HCT116 (cell line): Measurements from ENCODE around the gene ZCCHC3. TPM values are rescaled to one million over a fixed set of nuclear protein-coding genes. Genes with fewer than 3 reads are reported as not detected.

Experiments used
- ATAC-seq: fragments of 200-7000 bp; cut with Tn5 transposase; 2 replicates; pipeline ENCODE4 v1.9.1; 2020; ENCODE audit warnings: mild to moderate bottlenecking, moderate library complexity
- BruUV-seq: library from RNA; stranded (reverse); fragments of 400-500 nt; replicated peaks from 2 replicates; lab custom pipeline; 2021; lab: Mats Ljungman, UMichigan
- CTCF ChIA-PET: fragments of 300-600 bp; sonication (Branson Sonifier 250); formaldehyde crosslinking; loops from one replicate; lab custom pipeline; 2021; ENCODE audit warnings: antibody characterized with exemption; lab: Charles Lee
- POLR2A ChIA-PET: fragments of 300-600, 350-600 bp; sonication (Branson Sonifier 250); formaldehyde crosslinking; loops from one replicate; lab custom pipeline; 2021; ENCODE audit warnings: antibody characterized with exemption; lab: Charles Lee
- RAD21 ChIA-PET, 2 experiments: fragments of 300-600 bp; sonication (Branson Sonifier 250); formaldehyde crosslinking; loops; one replicate each; lab custom pipeline; 2023; ENCODE audit warnings: low total read pairs in 2 of 2; ENCODE audit not compliant: uncharacterized antibody in 2 of 2, unreplicated experiment in 2 of 2, low non-redundant PET in 1 of 2; lab: Charles Lee
- DNase-seq: peaks from one replicate; pipeline ENCODE4 v3.0.0-alpha.2; 2010; ENCODE audit warnings: low read depth, low spot score
- H2AFZ ChIP-seq: fragments of 200-600 bp; shearing (Covaris generic), sonication (generic); 2 replicates; pipeline ENCODE4 v1.6.1; 2017; ENCODE audit warnings: low read depth, mixed run types, mixed read lengths, antibody characterized with exemption, low read length; ENCODE audit not compliant: poor library complexity, severe bottlenecking
- H3K27ac ChIP-seq: 2 replicates; pipeline ENCODE4 v1.5.1; 2012; ENCODE audit warnings: low read depth, low read length
- H3K27me3 ChIP-seq: fragments of 200-600 bp; sonication (generic); 2 replicates; pipeline ENCODE4 v1.6.1; 2016; ENCODE audit warnings: mixed run types, low read length, mixed read lengths; ENCODE audit not compliant: insufficient read depth
- H3K36me3 ChIP-seq, 2 experiments: fragments of 200-500 bp in 1 of 2; fragments of 200-600 bp in 1 of 2; sonication (Bioruptor generic) in 1 of 2; sonication (generic) in 1 of 2; 2 replicates each; pipeline versions ENCODE4 v1.5.1 to v1.6.1; 2014 to 2016; ENCODE audit warnings: low read length in 2 of 2, inconsistent platforms in 1 of 2, mixed read lengths in 1 of 2, mixed run types in 1 of 2; ENCODE audit not compliant: insufficient read depth in 2 of 2, control insufficient read depth in 1 of 2
- H3K4me1 ChIP-seq, 2 experiments: fragments of 200-600 bp in 1 of 2; sonication (generic) in 1 of 2; 2 replicates each; pipeline versions ENCODE4 v1.5.1 to v1.6.1; 2012 to 2017; ENCODE audit warnings: low read length in 2 of 2, inconsistent platforms in 1 of 2, mild to moderate bottlenecking in 1 of 2, mixed read lengths in 1 of 2, mixed run types in 1 of 2, moderate library complexity in 1 of 2; ENCODE audit not compliant: insufficient read depth in 2 of 2, control insufficient read depth in 1 of 2
- H3K4me2 ChIP-seq: fragments of 200-600 bp; sonication (generic); 2 replicates; pipeline ENCODE4 v1.6.1; 2017; ENCODE audit warnings: mixed run types, low read length, mixed read lengths
- H3K4me3 ChIP-seq, 2 experiments: fragments of 200-600 bp in 1 of 2; sonication (generic) in 1 of 2; replicated peaks in 1 of 2; 2 replicates each; pipeline ENCODE4 v1.5.1; 2011 to 2016; ENCODE audit warnings: low read length in 2 of 2, control low read depth in 1 of 2, low read depth in 1 of 2, mild to moderate bottlenecking in 1 of 2, mixed read lengths in 1 of 2, mixed run types in 1 of 2
- H3K79me2 ChIP-seq: fragments of 200-600 bp; sonication (generic); 2 replicates; pipeline ENCODE4 v1.6.1; 2017; ENCODE audit warnings: mild to moderate bottlenecking, mixed run types, low read length, moderate library complexity, mixed read lengths; ENCODE audit not compliant: insufficient read depth
- H3K9ac ChIP-seq: fragments of 200-600 bp; sonication (generic); 2 replicates; pipeline ENCODE4 v1.6.1; 2016; ENCODE audit warnings: low read length, mixed read lengths
- H3K9me2 ChIP-seq: fragments of 200-600 bp; sonication (generic), shearing (Covaris generic); 2 replicates; pipeline ENCODE4 v1.6.1; 2017; ENCODE audit warnings: mixed run types, mild to moderate bottlenecking, moderate library complexity; ENCODE audit not compliant: insufficient read depth
- H3K9me3 ChIP-seq, 2 experiments: fragments of 200-500 bp in 1 of 2; fragments of 200-600 bp in 1 of 2; sonication (Bioruptor generic) in 1 of 2; sonication (generic) in 1 of 2; 2 replicates each; pipeline ENCODE4 v1.6.1; 2014 to 2017; ENCODE audit warnings: low read length in 2 of 2, mixed read lengths in 2 of 2, inconsistent platforms in 1 of 2, low read depth in 1 of 2, mild to moderate bottlenecking in 1 of 2, mixed run types in 1 of 2, moderate library complexity in 1 of 2; ENCODE audit not compliant: control insufficient read depth in 1 of 2, insufficient read depth in 1 of 2
- H4K20me1 ChIP-seq: fragments of 200-600 bp; sonication (generic), shearing (Covaris generic); 2 replicates; pipeline ENCODE4 v1.6.1; 2017; ENCODE audit warnings: mixed run types, mild to moderate bottlenecking, moderate library complexity; ENCODE audit not compliant: insufficient read depth
- EGR1 ChIP-seq: IDR thresholded peaks from 2 replicates; pipeline ENCODE4 v1.6.1; 2012; ENCODE audit warnings: low read depth
- EZH2 ChIP-seq: fragments of 200-600 bp; sonication (generic); IDR thresholded peaks from 2 replicates; pipeline ENCODE4 v1.6.1; 2017; ENCODE audit warnings: antibody characterized with exemption, mixed run types
- POLR2A ChIP-seq: IDR thresholded peaks from 2 replicates; pipeline ENCODE4 v1.7.0; 2011; ENCODE audit warnings: borderline replicate concordance; ENCODE audit not compliant: insufficient read depth, insufficient read length; ENCODE audit errors: extremely low read depth
- SIN3A ChIP-seq: IDR thresholded peaks from 2 replicates; pipeline ENCODE4 v1.6.1; 2012; ENCODE audit warnings: low read depth
- intact Hi-C: fragments of 100-400 bp; cut with micrococcal nuclease; formaldehyde crosslinking; loops from 2 replicates; pipeline ENCODE4 v1.10.0; 2022
- total RNA-seq: library from RNA; stranded (reverse); gene quantifications from one replicate; pipeline ENCODE4 v1.2.1, GENCODE V29; 2021; ENCODE audit not compliant: unreplicated experiment
- TF ChIP-seq, protein P1 (sequence below): IDR thresholded peaks from 2 replicates; pipeline ENCODE4 v1.6.1; 2012
- TF ChIP-seq, protein P2 (sequence below): IDR thresholded peaks from 2 replicates; pipeline ENCODE4 v1.6.1; 2012
- TF ChIP-seq, protein P3 (sequence below), 3 experiments: fragments of 200-600 bp in 1 of 3; sonication (generic) in 1 of 3; IDR thresholded peaks in 2 of 3; conservative IDR thresholded peaks in 1 of 3; 2 replicates each; pipeline ENCODE4 v1.5.1; 2012 to 2017; ENCODE audit warnings: low read depth in 2 of 3, low read length in 2 of 3, antibody characterized with exemption in 1 of 3, borderline replicate concordance in 1 of 3, control low read depth in 1 of 3, mild to moderate bottlenecking in 1 of 3, mixed read lengths in 1 of 3, mixed run types in 1 of 3, moderate library complexity in 1 of 3; ENCODE audit not compliant: insufficient read depth in 1 of 3
- TF ChIP-seq, protein P4 (sequence below): IDR thresholded peaks from 2 replicates; pipeline ENCODE4 v1.6.1; 2012; ENCODE audit warnings: low read depth
- TF ChIP-seq, protein P5 (sequence below): IDR thresholded peaks from 2 replicates; pipeline ENCODE4 v1.6.1; 2011; ENCODE audit warnings: mild to moderate bottlenecking, low read length, moderate library complexity; ENCODE audit not compliant: insufficient replicate concordance; ENCODE audit errors: extremely low read depth

The ZCCHC3 gene
- total RNA-seq, 1 experiment from 2014 or later: 19.3 TPM

DNA sequence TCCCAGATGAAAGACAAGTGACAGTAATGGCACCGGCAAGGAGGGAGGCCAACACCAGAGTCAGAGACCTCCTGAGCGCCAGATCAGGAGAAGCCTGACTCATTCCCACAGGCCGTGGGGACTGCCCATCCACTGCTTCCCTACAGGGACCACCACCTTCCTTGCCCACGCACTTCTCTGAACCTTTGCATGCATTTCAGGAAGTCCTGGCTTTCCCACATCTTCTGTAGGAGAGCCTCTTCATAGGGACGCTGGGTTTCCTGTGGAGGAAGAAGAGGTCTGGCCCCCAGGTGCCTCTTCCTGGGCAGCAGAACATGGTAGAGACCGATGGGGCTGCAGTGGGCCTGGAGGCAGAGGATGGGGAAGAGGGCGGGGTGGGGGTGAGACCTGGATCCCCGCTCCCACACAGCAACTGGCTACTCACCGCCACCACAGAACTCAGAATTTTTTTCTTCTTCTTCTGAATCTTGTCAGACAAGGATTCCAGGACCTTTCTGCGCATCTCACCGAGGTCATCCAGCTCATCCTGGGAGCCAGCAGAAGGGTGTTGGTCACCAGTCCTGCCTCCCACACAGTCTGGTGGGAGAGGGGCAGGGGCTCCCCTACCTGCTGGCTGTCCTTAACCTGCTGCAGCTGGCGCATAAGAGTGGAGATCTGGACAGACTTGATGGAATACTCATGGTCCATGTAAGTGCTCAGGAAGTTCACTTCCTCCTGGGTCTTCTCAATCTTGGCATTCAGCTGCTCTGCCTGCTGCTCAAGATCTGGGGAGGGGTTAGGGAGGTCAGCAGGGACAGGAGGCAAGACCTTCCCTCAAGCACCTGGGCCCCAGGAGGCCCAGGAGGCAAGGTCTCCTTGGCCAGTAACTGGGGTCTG is 20.5 kb upstream of the ZCCHC3 start (continued):
- TF ChIP-seq, protein P1, sequence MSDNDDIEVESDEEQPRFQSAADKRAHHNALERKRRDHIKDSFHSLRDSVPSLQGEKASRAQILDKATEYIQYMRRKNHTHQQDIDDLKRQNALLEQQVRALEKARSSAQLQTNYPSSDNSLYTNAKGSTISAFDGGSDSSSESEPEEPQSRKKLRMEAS: no peak
- TF ChIP-seq POLR2A: no peak
- TF ChIP-seq, protein P2, sequence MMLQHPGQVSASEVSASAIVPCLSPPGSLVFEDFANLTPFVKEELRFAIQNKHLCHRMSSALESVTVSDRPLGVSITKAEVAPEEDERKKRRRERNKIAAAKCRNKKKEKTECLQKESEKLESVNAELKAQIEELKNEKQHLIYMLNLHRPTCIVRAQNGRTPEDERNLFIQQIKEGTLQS: no peak

DNA sequence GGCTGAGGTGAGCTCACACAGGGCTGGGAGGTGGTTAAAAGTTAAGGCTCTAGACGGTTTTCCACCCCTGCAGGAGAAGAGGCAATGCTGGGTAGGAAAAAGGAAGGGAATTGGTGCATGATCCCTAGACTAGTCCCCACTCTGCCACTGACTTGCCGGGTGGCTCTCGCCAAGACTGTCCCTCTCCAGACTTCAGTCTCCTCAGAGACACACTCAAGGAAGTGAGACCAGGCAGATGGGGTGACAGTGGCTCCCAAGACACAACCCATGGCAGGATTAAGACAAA is 19.9 kb upstream of the ZCCHC3 start:
- no peak for ATAC-seq
- H3K9me3 ChIP-seq: no peaks in the 10 kb centered on the region
- no peak overlapping the region for H3K4me2 ChIP-seq
- no peak overlapping the region for H3K4me3 ChIP-seq
- no peak overlapping the region for H3K27ac ChIP-seq
- ChIA-PET POLR2A (no interaction called here), CTCF (no interaction called here), RAD21 (no interaction called here)
- intact Hi-C loops: no loop called here
- no peaks in the 10 kb centered on the region for H3K27me3 ChIP-seq
- H3K9ac ChIP-seq: no peak overlapping the region
- H3K4me1 ChIP-seq: no peaks in the 10 kb centered on the region
- no peaks in the 10 kb centered on the region for H3K79me2 ChIP-seq
- H2AFZ ChIP-seq: no peak overlapping the region
- no TSS peak for BruUV-seq
- no peaks in the 10 kb centered on the region for H3K9me2 ChIP-seq
- DNase-seq: no peak
- TF ChIP-seq SIN3A: no peak
- TF ChIP-seq, protein P1: no peak
- no peak for TF ChIP-seq EGR1
- TF ChIP-seq, protein P3, sequence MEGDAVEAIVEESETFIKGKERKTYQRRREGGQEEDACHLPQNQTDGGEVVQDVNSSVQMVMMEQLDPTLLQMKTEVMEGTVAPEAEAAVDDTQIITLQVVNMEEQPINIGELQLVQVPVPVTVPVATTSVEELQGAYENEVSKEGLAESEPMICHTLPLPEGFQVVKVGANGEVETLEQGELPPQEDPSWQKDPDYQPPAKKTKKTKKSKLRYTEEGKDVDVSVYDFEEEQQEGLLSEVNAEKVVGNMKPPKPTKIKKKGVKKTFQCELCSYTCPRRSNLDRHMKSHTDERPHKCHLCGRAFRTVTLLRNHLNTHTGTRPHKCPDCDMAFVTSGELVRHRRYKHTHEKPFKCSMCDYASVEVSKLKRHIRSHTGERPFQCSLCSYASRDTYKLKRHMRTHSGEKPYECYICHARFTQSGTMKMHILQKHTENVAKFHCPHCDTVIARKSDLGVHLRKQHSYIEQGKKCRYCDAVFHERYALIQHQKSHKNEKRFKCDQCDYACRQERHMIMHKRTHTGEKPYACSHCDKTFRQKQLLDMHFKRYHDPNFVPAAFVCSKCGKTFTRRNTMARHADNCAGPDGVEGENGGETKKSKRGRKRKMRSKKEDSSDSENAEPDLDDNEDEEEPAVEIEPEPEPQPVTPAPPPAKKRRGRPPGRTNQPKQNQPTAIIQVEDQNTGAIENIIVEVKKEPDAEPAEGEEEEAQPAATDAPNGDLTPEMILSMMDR (IDR thresholded peaks at IDR 0.05 in 2 of 3, conservative IDR thresholded peaks at IDR 0.05 in 1 of 3; ENCODE audit: borderline replicate concordance in 1 of 3, insufficient read depth in 1 of 3, low read depth in 2 of 3, low read length in 2 of 3): no peak
- no peak for TF ChIP-seq EZH2
- TF ChIP-seq, protein P4, sequence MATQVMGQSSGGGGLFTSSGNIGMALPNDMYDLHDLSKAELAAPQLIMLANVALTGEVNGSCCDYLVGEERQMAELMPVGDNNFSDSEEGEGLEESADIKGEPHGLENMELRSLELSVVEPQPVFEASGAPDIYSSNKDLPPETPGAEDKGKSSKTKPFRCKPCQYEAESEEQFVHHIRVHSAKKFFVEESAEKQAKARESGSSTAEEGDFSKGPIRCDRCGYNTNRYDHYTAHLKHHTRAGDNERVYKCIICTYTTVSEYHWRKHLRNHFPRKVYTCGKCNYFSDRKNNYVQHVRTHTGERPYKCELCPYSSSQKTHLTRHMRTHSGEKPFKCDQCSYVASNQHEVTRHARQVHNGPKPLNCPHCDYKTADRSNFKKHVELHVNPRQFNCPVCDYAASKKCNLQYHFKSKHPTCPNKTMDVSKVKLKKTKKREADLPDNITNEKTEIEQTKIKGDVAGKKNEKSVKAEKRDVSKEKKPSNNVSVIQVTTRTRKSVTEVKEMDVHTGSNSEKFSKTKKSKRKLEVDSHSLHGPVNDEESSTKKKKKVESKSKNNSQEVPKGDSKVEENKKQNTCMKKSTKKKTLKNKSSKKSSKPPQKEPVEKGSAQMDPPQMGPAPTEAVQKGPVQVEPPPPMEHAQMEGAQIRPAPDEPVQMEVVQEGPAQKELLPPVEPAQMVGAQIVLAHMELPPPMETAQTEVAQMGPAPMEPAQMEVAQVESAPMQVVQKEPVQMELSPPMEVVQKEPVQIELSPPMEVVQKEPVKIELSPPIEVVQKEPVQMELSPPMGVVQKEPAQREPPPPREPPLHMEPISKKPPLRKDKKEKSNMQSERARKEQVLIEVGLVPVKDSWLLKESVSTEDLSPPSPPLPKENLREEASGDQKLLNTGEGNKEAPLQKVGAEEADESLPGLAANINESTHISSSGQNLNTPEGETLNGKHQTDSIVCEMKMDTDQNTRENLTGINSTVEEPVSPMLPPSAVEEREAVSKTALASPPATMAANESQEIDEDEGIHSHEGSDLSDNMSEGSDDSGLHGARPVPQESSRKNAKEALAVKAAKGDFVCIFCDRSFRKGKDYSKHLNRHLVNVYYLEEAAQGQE: no peak
- TF ChIP-seq, protein P5, sequence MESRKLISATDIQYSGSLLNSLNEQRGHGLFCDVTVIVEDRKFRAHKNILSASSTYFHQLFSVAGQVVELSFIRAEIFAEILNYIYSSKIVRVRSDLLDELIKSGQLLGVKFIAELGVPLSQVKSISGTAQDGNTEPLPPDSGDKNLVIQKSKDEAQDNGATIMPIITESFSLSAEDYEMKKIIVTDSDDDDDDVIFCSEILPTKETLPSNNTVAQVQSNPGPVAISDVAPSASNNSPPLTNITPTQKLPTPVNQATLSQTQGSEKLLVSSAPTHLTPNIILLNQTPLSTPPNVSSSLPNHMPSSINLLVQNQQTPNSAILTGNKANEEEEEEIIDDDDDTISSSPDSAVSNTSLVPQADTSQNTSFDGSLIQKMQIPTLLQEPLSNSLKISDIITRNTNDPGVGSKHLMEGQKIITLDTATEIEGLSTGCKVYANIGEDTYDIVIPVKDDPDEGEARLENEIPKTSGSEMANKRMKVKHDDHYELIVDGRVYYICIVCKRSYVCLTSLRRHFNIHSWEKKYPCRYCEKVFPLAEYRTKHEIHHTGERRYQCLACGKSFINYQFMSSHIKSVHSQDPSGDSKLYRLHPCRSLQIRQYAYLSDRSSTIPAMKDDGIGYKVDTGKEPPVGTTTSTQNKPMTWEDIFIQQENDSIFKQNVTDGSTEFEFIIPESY: no peak
- no peaks in the 10 kb centered on the region for H4K20me1 ChIP-seq
- peaks cover 3 to 29% of the 10 kb centered on the region in 2 experiments; a peak in 2 of 4 replicates for H3K36me3 ChIP-seq
